K562 (cell line): ENCODE data around the gene KRTAP4-12. TPM values are rescaled to one million over a fixed set of nuclear protein-coding genes. Genes with fewer than 3 reads are reported as not detected.

Experiments used
- ATAC-seq: fragments of 200-7000 bp; cut with Tn5 transposase; 3 replicates; pipeline ENCODE4 v1.9.1; 2020; ENCODE audit warnings: moderate library complexity
- BruUV-seq: library from RNA; stranded (reverse); fragments of 400-500 nt; replicated peaks from 2 replicates; lab custom pipeline; 2021; lab: Mats Ljungman, UMichigan
- CTCF ChIA-PET: fragments of 300-600 bp; formaldehyde crosslinking; extraction: SDS; loops from one replicate; lab custom pipeline; 2021; ENCODE audit warnings: low intra/inter-chr PET ratio; lab: Yijun Ruan, JAX
- POLR2A ChIA-PET: fragments of 300-600, 350-650 bp; sonication (Branson Sonifier 250); formaldehyde crosslinking; extraction: SDS; loops from one replicate; lab custom pipeline; 2021; ENCODE audit warnings: antibody characterized with exemption, inconsistent platforms; lab: Yijun Ruan, JAX
- DNase-seq, 4 experiments: peaks; one replicate each; pipeline versions ENCODE4 v3.0.0 to v3.0.0-alpha.2; 2011 to 2018; ENCODE audit warnings: low spot score in 3 of 4, mixed read lengths in 3 of 4; ENCODE audit errors: extremely low read depth in 1 of 4
- FAIRE-seq: peaks from 2 replicates; lab custom pipeline; 2011; peaks lifted over from hg19 to GRCh38; lab: Jason Lieb, UNC
- H2AFZ ChIP-seq: 2 replicates; pipeline ENCODE4 v1.6.0; 2011; ENCODE audit warnings: low read depth, low read length, control low read depth, inconsistent platforms
- H3K27ac ChIP-seq: fragments of 200-600 bp; 3 replicates; pipeline ENCODE4 v1.8.0; 2011; ENCODE audit warnings: low read depth, mild to moderate bottlenecking, control low read depth, inconsistent platforms, low read length, moderate library complexity, mixed read lengths; ENCODE audit errors: extremely low read depth
- H3K27me3 ChIP-seq, 2 experiments: fragments of 300-600 bp in 1 of 2; 2 replicates in 1 of 2; 3 replicates in 1 of 2; pipeline versions ENCODE4 v1.6.0 to v1.8.0; 2011; ENCODE audit warnings: inconsistent platforms in 2 of 2, low read length in 2 of 2, mild to moderate bottlenecking in 1 of 2, mixed read lengths in 1 of 2, moderate library complexity in 1 of 2; ENCODE audit not compliant: control insufficient read depth in 2 of 2, insufficient read depth in 2 of 2
- H3K36me3 ChIP-seq: fragments of 300-600 bp; 3 replicates; pipeline ENCODE4 v1.8.0; 2011; ENCODE audit warnings: mild to moderate bottlenecking, low read length, inconsistent platforms; ENCODE audit not compliant: control insufficient read depth, insufficient read depth
- H3K4me1 ChIP-seq, 2 experiments: fragments of 200-600 bp in 1 of 2; replicated peaks in 1 of 2; 2 replicates in 1 of 2; 3 replicates in 1 of 2; pipeline versions ENCODE4 v1.5.1 to v1.8.0; 2011; ENCODE audit warnings: inconsistent platforms in 2 of 2, low read length in 2 of 2, mild to moderate bottlenecking in 1 of 2, mixed read lengths in 1 of 2, moderate library complexity in 1 of 2; ENCODE audit not compliant: control insufficient read depth in 2 of 2, insufficient read depth in 2 of 2
- H3K4me2 ChIP-seq: 2 replicates; pipeline ENCODE4 v1.6.1; 2011; ENCODE audit warnings: low read length, control low read depth, inconsistent platforms, mixed read lengths; ENCODE audit not compliant: insufficient read depth
- H3K4me3 ChIP-seq: fragments of 200-600 bp; sonication (generic), shearing (Covaris generic); 2 replicates; pipeline ENCODE4 v1.5.1; 2016; ENCODE audit warnings: control low read depth, inconsistent platforms
- H3K79me2 ChIP-seq: fragments of 200-600 bp; 3 replicates; pipeline ENCODE4 v1.8.0; 2011; ENCODE audit warnings: low read length, inconsistent platforms; ENCODE audit not compliant: control insufficient read depth, insufficient read depth
- H3K9ac ChIP-seq, 2 experiments: 2 replicates each; pipeline versions ENCODE4 v1.6.0 to v1.6.1; 2011; ENCODE audit warnings: low read depth in 2 of 2, low read length in 2 of 2, control low read depth in 1 of 2, inconsistent platforms in 1 of 2, mild to moderate bottlenecking in 1 of 2, mixed read lengths in 1 of 2; ENCODE audit not compliant: insufficient read depth in 1 of 2
- H3K9me1 ChIP-seq: one replicate; pipeline ENCODE4 v1.6.0; 2011; ENCODE audit warnings: inconsistent platforms, mild to moderate bottlenecking, low read length, moderate library complexity; ENCODE audit not compliant: control insufficient read depth, insufficient read depth
- H3K9me3 ChIP-seq: replicated peaks from 2 replicates; pipeline ENCODE4 v1.5.1; 2011; ENCODE audit warnings: low read depth, low read length, inconsistent platforms; ENCODE audit not compliant: control insufficient read depth, insufficient read depth
- H4K20me1 ChIP-seq: replicated peaks from 2 replicates; pipeline ENCODE4 v1.6.1; 2011; ENCODE audit warnings: low read length, inconsistent platforms, mixed read lengths; ENCODE audit not compliant: control insufficient read depth, insufficient read depth
- ADNP ChIP-seq: fragments of 200-800 bp; sonication (Bioruptor generic); IDR thresholded peaks from 2 replicates; pipeline ENCODE4 v1.6.1; 2016; ENCODE audit warnings: missing genetic modification characterization, missing compliant biosample characterization
- ESRRA ChIP-seq: fragments of 450-650 bp; IDR thresholded peaks from 2 replicates; pipeline ENCODE4 v1.6.1; 2014; ENCODE audit warnings: low read depth, mild to moderate bottlenecking, moderate library complexity, borderline replicate concordance
- FOXJ2 ChIP-seq: fragments of 200-800 bp; sonication (Bioruptor generic); IDR thresholded peaks from 2 replicates; pipeline ENCODE4 v1.6.1; 2016; ENCODE audit warnings: missing genetic modification characterization, missing compliant biosample characterization
- FOXK2 ChIP-seq, 2 experiments: fragments of 450-650 bp; IDR thresholded peaks in 1 of 2; conservative IDR thresholded peaks in 1 of 2; 2 replicates each; pipeline ENCODE4 v1.6.1; 2016; ENCODE audit warnings: low read depth in 2 of 2, mild to moderate bottlenecking in 1 of 2
- GABPA ChIP-seq: fragments of 200-800 bp; sonication (Bioruptor generic); conservative IDR thresholded peaks from 2 replicates; pipeline ENCODE4 v1.6.1; 2016; ENCODE audit warnings: low read depth, missing genetic modification characterization, missing compliant biosample characterization
- HINFP ChIP-seq: fragments of 450-650 bp; conservative IDR thresholded peaks from 2 replicates; pipeline ENCODE4 v1.6.1; 2016; ENCODE audit warnings: missing genetic modification characterization, low read depth, mild to moderate bottlenecking, control low read depth, missing compliant biosample characterization
- KAT2B ChIP-seq: IDR thresholded peaks from one replicate; pipeline ENCODE4 v1.6.1; 2012; ENCODE audit warnings: low read depth, mild to moderate bottlenecking, control low read depth, inconsistent platforms, low read length, moderate library complexity
- KDM2B ChIP-seq: fragments of 250-450 bp; sonication (Bioruptor Pico); IDR thresholded peaks from 2 replicates; pipeline ENCODE4 v1.8.0; 2021; ENCODE audit warnings: mild to moderate bottlenecking, moderate library complexity
- KLF6 ChIP-seq: fragments of 250-450 bp; sonication (Bioruptor Pico); IDR thresholded peaks from 2 replicates; pipeline ENCODE4 v1.4.0; 2020; ENCODE audit warnings: mild to moderate bottlenecking, moderate library complexity, borderline replicate concordance
- MBD1 ChIP-seq: fragments of 250-450 bp; sonication (Bioruptor Pico); IDR thresholded peaks from 2 replicates; pipeline ENCODE4 v1.8.0; 2022; ENCODE audit warnings: inconsistent platforms
- PHB2 ChIP-seq: fragments of 450-650 bp; IDR thresholded peaks from 2 replicates; pipeline ENCODE4 v1.6.1; 2017; ENCODE audit warnings: low read depth
- POU5F1 ChIP-seq: fragments of 150-350 bp; IDR thresholded peaks from 2 replicates; pipeline ENCODE4 v1.6.1; 2014; ENCODE audit warnings: borderline replicate concordance, low read length, low read depth, mild to moderate bottlenecking; ENCODE audit not compliant: partially characterized antibody
- RFX7 ChIP-seq: fragments of 250-450 bp; sonication (Bioruptor Pico); IDR thresholded peaks from 2 replicates; pipeline ENCODE4 v1.5.1; 2021; ENCODE audit warnings: mild to moderate bottlenecking
- TCF7L2 ChIP-seq: fragments of 150-350 bp; IDR thresholded peaks from 2 replicates; pipeline ENCODE4 v1.6.1; 2016; ENCODE audit warnings: low read depth, mild to moderate bottlenecking, low read length, moderate library complexity
- UBTF ChIP-seq, 2 experiments: IDR thresholded peaks; 2 replicates each; pipeline ENCODE4 v1.6.1; 2012; ENCODE audit warnings: improper control_type of control experiment in 2 of 2, low read depth in 2 of 2, low read length in 2 of 2, borderline replicate concordance in 1 of 2
- ZKSCAN8 ChIP-seq: fragments of 200-800 bp; sonication (Bioruptor generic); IDR thresholded peaks from 2 replicates; pipeline ENCODE4 v1.6.1; 2016; ENCODE audit warnings: missing genetic modification characterization, missing compliant biosample characterization
- ZNF695 ChIP-seq: fragments of 450-650 bp; formaldehyde crosslinking; IDR thresholded peaks from 2 replicates; pipeline ENCODE4 v1.4.0; 2020; ENCODE audit warnings: mild to moderate bottlenecking, moderate library complexity
- ZNF780A ChIP-seq: fragments of 250-450 bp; sonication (Bioruptor Pico); IDR thresholded peaks from 2 replicates; pipeline ENCODE4 v1.5.0; 2021; ENCODE audit warnings: mild to moderate bottlenecking
- ZNF79 ChIP-seq: fragments of 250-450 bp; sonication (Bioruptor Pico); IDR thresholded peaks from 2 replicates; pipeline ENCODE4 v1.4.0; 2020; ENCODE audit warnings: low read depth, mild to moderate bottlenecking, moderate library complexity
- WGBS: fragments of 100-300 bp; shearing (Covaris generic); methylation state at CpG from one replicate; pipeline ENCODE4 v1.1.6; 2016; ENCODE audit warnings: low coverage, mixed read lengths; ENCODE audit not compliant: insufficient coverage; ENCODE audit errors: missing lambda C conversion rate; 5-methylcytosine and 5-hydroxymethylcytosine counted together
- in situ Hi-C: fragments of 300-500 bp; cut with MboI; formaldehyde crosslinking; loops from 4 replicates; pipeline ENCODE4 v1.15.0; 2018; ENCODE audit warnings: inconsistent platforms, mixed read lengths
- intact Hi-C: fragments of 100-400 bp; cut with micrococcal nuclease; formaldehyde crosslinking; loops from 2 replicates; pipeline ENCODE4 v1.14.2; 2022
- polyA plus RNA-seq, 8 experiments: library from polyadenylated mRNA; depleted of rRNA in 4 of 8; stranded (reverse) in 5 of 8; unstranded in 3 of 8; fragments of >200 nt; fragmentation: Nextera tagmentation in 2 of 8; fragmentation: Illumina TruSeq in 1 of 8; extraction: Ambion mirVana in 2 of 8; extraction: Trizol in 1 of 8; gene quantifications; 2 replicates each; pipeline versions ENCODE4 v1.2.1 to v1.2.3, GENCODE V29; 2011 to 2014; ENCODE audit warnings: inconsistent platforms in 1 of 8, missing spikeins in 1 of 8
- total RNA-seq, 7 experiments: library from RNA; depleted of rRNA in 6 of 7; stranded (reverse); fragments of >200 nt in 6 of 7; fragmentation: Illumina TruSeq in 2 of 7; extraction: Trizol in 2 of 7; gene quantifications; 2 replicates each; pipeline versions ENCODE4 v1.2.1 to v1.2.3, GENCODE V29; 2011 to 2021; ENCODE audit warnings: low replicate concordance in 1 of 7

KRTAP4-12 gene
- total and polyA plus RNA-seq, 9 of the 15 experiments (the other 6 are each of a cell fraction or from before 2014, with no cell fraction given) = not detected

GRCh38 chr17:41121742-41122141 is 2.2 kb downstream of the KRTAP4-12 start:
- no TSS peak for BruUV-seq
- H3K27ac ChIP-seq = no peak overlapping the region
- no peak overlapping the region for H3K4me3 ChIP-seq
- ChIA-PET CTCF (no interaction called here), POLR2A (no interaction called here)
- intact Hi-C loops (no loop called here), in situ Hi-C loops (no loop called here)
- no peak for FAIRE-seq
- H3K79me2 ChIP-seq = no peaks in the 10 kb centered on the region
- H2AFZ ChIP-seq = no peak overlapping the region
- no peak for ATAC-seq
- no peak for DNase-seq
- no peaks in the 10 kb centered on the region for H3K36me3 ChIP-seq
- H3K9ac ChIP-seq = no peak overlapping the region
- 0% methylated on average over 2 of the region's 2 CpGs for WGBS
- H3K9me1 ChIP-seq = no peaks in the 10 kb centered on the region
- no peaks in the 10 kb centered on the region for H3K9me3 ChIP-seq
- H4K20me1 ChIP-seq = no peaks in the 10 kb centered on the region
- H3K4me1 ChIP-seq = no peaks in the 10 kb centered on the region
- no peak overlapping the region for H3K4me2 ChIP-seq
- H3K27me3 ChIP-seq = no peaks in the 10 kb centered on the region
- TF ChIP-seq HINFP (tag) = no peak
- TF ChIP-seq MBD1 (CRISPR knock-in tag) = no peak
- no peak for TF ChIP-seq ESRRA
- no peak for TF ChIP-seq ZNF780A (CRISPR knock-in tag)
- no peak for TF ChIP-seq ZNF79 (CRISPR knock-in tag)
- TF ChIP-seq POU5F1 = no peak
- no peak for TF ChIP-seq RFX7
- TF ChIP-seq FOXK2 (conservative IDR thresholded peaks at IDR 0.05 in 1 of 2, IDR thresholded peaks at IDR 0.05 in 1 of 2; ENCODE audit: low read depth in 2 of 2) = no peak
- no peak for TF ChIP-seq KLF6 (CRISPR knock-in tag)
- no peak for TF ChIP-seq KAT2B
- no peak for TF ChIP-seq TCF7L2
- TF ChIP-seq PHB2 = no peak
- no peak for TF ChIP-seq ZNF695 (CRISPR knock-in tag)
- TF ChIP-seq ZKSCAN8 (CRISPR knock-in tag) = no peak
- no peak for TF ChIP-seq UBTF (IDR thresholded peaks at IDR 0.05; ENCODE audit: borderline replicate concordance in 1 of 2, low read depth in 2 of 2, low read length in 2 of 2)
- no peak for TF ChIP-seq GABPA (tag)
- TF ChIP-seq ADNP (tag) = no peak
- no peak for TF ChIP-seq KDM2B
- no peak for TF ChIP-seq FOXJ2 (tag)
